Measurements from ENCODE around the gene CCDC141. TPM values are rescaled to one million over a fixed set of nuclear protein-coding genes. Genes with fewer than 3 reads are reported as not detected.

Gene CCDC141
- total RNA-seq, 1 experiment from 2014 or later: 0.30 TPM

- TF ChIP-seq, protein P1, sequence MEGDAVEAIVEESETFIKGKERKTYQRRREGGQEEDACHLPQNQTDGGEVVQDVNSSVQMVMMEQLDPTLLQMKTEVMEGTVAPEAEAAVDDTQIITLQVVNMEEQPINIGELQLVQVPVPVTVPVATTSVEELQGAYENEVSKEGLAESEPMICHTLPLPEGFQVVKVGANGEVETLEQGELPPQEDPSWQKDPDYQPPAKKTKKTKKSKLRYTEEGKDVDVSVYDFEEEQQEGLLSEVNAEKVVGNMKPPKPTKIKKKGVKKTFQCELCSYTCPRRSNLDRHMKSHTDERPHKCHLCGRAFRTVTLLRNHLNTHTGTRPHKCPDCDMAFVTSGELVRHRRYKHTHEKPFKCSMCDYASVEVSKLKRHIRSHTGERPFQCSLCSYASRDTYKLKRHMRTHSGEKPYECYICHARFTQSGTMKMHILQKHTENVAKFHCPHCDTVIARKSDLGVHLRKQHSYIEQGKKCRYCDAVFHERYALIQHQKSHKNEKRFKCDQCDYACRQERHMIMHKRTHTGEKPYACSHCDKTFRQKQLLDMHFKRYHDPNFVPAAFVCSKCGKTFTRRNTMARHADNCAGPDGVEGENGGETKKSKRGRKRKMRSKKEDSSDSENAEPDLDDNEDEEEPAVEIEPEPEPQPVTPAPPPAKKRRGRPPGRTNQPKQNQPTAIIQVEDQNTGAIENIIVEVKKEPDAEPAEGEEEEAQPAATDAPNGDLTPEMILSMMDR (IDR thresholded peaks at IDR 0.05 in 2 of 3, conservative IDR thresholded peaks at IDR 0.05 in 1 of 3; ENCODE audit: borderline replicate concordance in 1 of 3, insufficient read depth in 1 of 3, low read depth in 2 of 3, low read length in 2 of 3): no peak
- no peak for TF ChIP-seq YY1 (IDR thresholded peaks at IDR 0.05; ENCODE audit: extremely low read depth, insufficient replicate concordance, low read depth, low read length)
Observed at GRCh38 chr2:178895872-178896271, 154.1 kb downstream of the CCDC141 start (continued).

- ATAC-seq (no peak), DNase-seq (ENCODE audit: low read depth, low spot score) (no peak)
- no peak overlapping the region for H2AFZ ChIP-seq (ENCODE audit: low read depth, low read length, poor library complexity, severe bottlenecking)
- H3K79me2 ChIP-seq (ENCODE audit: insufficient read depth, low read length): no peaks in the 10 kb centered on the region
- no peaks in the 10 kb centered on the region for H3K9me3 ChIP-seq (ENCODE audit: control insufficient read depth in 1 of 2, insufficient read depth in 1 of 2, low read depth in 1 of 2, low read length in 2 of 2)
- TF ChIP-seq TCF7L2 (IDR thresholded peaks at IDR 0.05; ENCODE audit: borderline replicate concordance, extremely low read depth, insufficient read depth, insufficient read length) (no peak), ATF3 (IDR thresholded peaks at IDR 0.05) (no peak), SIN3A (IDR thresholded peaks at IDR 0.05; ENCODE audit: low read depth) (no peak), JUND (IDR thresholded peaks at IDR 0.05) (no peak), CEBPB (IDR thresholded peaks at IDR 0.05; ENCODE audit: low read depth) (no peak), MAX (IDR thresholded peaks at IDR 0.05) (no peak), CBX3 (IDR thresholded peaks at IDR 0.05; ENCODE audit: low read depth) (no peak), SRF (IDR thresholded peaks at IDR 0.05; ENCODE audit: low read depth) (no peak), EGR1 (IDR thresholded peaks at IDR 0.05; ENCODE audit: low read depth) (no peak)
- TF ChIP-seq, protein P2, sequence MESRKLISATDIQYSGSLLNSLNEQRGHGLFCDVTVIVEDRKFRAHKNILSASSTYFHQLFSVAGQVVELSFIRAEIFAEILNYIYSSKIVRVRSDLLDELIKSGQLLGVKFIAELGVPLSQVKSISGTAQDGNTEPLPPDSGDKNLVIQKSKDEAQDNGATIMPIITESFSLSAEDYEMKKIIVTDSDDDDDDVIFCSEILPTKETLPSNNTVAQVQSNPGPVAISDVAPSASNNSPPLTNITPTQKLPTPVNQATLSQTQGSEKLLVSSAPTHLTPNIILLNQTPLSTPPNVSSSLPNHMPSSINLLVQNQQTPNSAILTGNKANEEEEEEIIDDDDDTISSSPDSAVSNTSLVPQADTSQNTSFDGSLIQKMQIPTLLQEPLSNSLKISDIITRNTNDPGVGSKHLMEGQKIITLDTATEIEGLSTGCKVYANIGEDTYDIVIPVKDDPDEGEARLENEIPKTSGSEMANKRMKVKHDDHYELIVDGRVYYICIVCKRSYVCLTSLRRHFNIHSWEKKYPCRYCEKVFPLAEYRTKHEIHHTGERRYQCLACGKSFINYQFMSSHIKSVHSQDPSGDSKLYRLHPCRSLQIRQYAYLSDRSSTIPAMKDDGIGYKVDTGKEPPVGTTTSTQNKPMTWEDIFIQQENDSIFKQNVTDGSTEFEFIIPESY (IDR thresholded peaks at IDR 0.05; ENCODE audit: extremely low read depth, insufficient replicate concordance, low read length): no peak
- H3K4me3 ChIP-seq (replicated peaks in 1 of 2; ENCODE audit: low read depth in 1 of 2, low read length in 2 of 2): no peak overlapping the region
- no peaks in the 10 kb centered on the region for H3K36me3 ChIP-seq (ENCODE audit: control insufficient read depth in 1 of 2, insufficient read depth in 2 of 2, low read length in 2 of 2)
- H3K27ac ChIP-seq (ENCODE audit: low read depth, low read length): no peak overlapping the region
- H3K27me3 ChIP-seq (ENCODE audit: insufficient read depth, low read length): no peaks in the 10 kb centered on the region
- H3K9me2 ChIP-seq (ENCODE audit: insufficient read depth): no peaks in the 10 kb centered on the region
- intact Hi-C loops (cut with micrococcal nuclease): no loop called here
- BruUV-seq (replicated peaks): no TSS peak
- ChIA-PET POLR2A (no interaction called here), RAD21 (ENCODE audit: low non-redundant PET in 1 of 2, low total read pairs in 2 of 2, uncharacterized antibody in 2 of 2, unreplicated experiment in 2 of 2) (no interaction called here), CTCF (no interaction called here)
- H3K4me2 ChIP-seq (ENCODE audit: low read length): no peak overlapping the region
- H4K20me1 ChIP-seq (ENCODE audit: insufficient read depth): no peaks in the 10 kb centered on the region
- no peak overlapping the region for H3K9ac ChIP-seq (ENCODE audit: low read length)
- H3K4me1 ChIP-seq (ENCODE audit: control insufficient read depth in 1 of 2, insufficient read depth in 2 of 2, low read length in 2 of 2): no peaks in the 10 kb centered on the region
Observed at GRCh38 chr2:178895171-178895570, 154.8 kb downstream of the CCDC141 start.

All from HCT116 (cell line).